Measurements from ENCODE around the gene ABCA1. TPM values are rescaled to one million over a fixed set of nuclear protein-coding genes. Genes with fewer than 3 reads are reported as not detected.
"Not testable (repeated sequence)": the region's sequence is repeated elsewhere in the genome, so short reads cannot be mapped to it uniquely, and the experiment has no call there.

The ABCA1 gene
- total RNA-seq, 2 experiments from 2014 or later: 0.48 to 0.72 TPM

DNA sequence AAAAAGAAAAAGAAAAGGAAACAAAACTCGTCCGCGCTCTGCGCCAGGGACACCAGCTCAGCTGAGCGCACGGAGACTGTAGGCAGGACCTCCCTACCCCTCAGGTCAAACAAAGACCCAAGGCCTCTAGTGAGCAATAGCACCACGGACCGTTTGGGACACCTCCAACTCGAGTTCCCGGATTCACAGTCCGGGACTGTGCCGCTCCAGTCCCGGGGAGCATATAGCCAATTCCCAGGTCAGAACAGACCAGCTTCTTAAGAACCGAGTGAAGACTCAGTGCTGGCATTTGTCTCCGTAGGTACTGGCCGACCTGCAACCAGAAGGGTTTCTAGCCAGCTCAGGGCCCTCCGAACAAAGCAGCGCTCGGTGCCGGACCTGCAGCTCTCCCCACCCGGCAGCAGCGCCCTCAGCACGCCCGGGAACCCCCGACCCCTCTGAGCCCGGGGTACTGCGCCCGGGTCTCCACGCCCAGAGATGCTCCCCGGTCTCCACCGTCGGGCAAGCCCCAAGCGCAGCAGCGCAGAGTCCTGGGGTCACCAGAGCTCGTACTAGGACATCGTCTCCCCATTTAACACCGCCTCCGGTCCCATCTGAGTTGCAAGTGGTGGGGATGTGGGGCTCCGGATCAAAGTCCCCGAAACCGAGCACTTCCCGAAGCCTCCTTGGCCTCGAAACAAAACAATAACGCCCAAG, 591 bp downstream of the ABCA1 start:
- peaks cover 2% of the 10 kb centered on the region for H3K36me3 Mint-ChIP-seq
- peak overlapping the region; percentile 84 for H3K4me3 Mint-ChIP-seq
- no peaks in the 10 kb centered on the region for H3K9me3 Mint-ChIP-seq
- peaks cover 6% of the 10 kb centered on the region for H3K4me1 Mint-ChIP-seq
- DNase-seq: peak; percentile 24
- no peak overlapping the region for H3K27ac Mint-ChIP-seq
- H3K27me3 Mint-ChIP-seq: peaks cover 43% of the 10 kb centered on the region

DNA sequence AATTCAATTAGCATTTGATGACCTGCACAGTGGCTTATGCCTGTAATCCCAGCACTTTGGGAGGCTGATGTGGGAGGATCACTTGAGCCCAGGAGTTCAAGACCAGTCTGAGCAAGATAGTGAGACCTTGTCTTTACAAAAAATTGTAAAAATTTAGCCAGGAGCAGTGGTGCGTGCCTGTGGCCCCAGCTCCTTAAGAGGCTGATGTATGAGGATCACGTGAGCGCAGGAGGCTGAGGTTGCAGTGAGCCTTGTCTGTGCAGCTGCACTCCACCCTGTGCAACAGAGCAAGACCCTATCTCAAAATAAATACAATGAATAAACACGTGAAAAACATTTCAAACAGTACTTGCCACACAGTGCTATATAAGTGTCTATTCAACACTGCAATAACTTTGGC, 4.2 kb downstream of the ABCA1 start:
- no peak overlapping the region for H3K27ac Mint-ChIP-seq
- no peaks in the 10 kb centered on the region for H3K36me3 Mint-ChIP-seq
- no peaks in the 10 kb centered on the region for H3K9me3 Mint-ChIP-seq
- no peak for DNase-seq
- H3K4me1 Mint-ChIP-seq: peaks cover 6% of the 10 kb centered on the region
- H3K4me3 Mint-ChIP-seq: no peak overlapping the region
- peaks cover 34% of the 10 kb centered on the region for H3K27me3 Mint-ChIP-seq

DNA sequence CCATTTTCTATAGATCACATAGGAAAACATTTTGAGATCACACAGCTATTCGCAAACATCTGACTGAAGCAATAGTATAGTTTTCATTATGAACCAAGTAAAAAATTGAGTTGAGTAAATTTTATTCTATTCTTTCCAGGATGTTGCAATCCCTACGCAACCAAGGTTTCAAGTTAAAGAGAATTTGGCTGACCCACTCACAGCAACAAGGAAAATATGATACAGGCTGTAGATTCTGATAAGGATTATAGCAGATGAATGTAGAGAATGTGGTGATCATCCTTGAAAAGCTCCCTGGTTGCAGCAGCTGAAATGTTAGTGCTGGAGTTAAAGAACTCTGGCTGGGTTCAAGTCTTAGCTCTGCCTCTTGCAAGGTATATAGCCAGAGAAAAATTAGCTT, 4.7 kb downstream of the ABCA1 start:
- Mint-ChIP-seq H3K4me1 (peaks cover 3% of the 10 kb centered on the region), H3K9me3 (no peaks in the 10 kb centered on the region)

DNA sequence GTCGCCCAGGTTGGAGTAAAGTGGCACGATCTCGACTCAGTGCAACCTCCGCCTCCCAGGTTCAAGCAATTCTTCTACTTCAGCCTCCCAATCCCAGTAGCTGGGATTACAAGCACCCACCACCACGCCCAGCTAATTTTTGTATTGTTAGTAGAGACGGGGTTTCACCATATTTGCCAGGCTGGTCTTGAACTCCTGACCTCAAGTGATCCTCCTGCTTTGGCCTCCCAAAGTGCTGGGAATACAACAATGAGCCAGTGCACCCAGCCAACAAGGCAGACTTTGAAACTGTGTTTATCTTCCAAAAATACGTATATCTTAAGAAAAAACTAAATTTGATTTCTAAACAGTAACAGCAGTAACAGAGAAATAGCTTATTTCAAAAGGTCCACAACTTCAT, 5.2 kb downstream of the ABCA1 start:
- not testable (repeated sequence) for H3K27ac Mint-ChIP-seq, H3K4me1 Mint-ChIP-seq, H3K36me3 Mint-ChIP-seq, H3K9me3 Mint-ChIP-seq, DNase-seq, H3K4me3 Mint-ChIP-seq
- peaks cover 25% of the 10 kb centered on the region for H3K27me3 Mint-ChIP-seq

More for the DNA sequence above, 4.7 kb downstream of the ABCA1 start:
- no peak overlapping the region for H3K4me3 Mint-ChIP-seq
- H3K27ac Mint-ChIP-seq: no peak overlapping the region
- DNase-seq: no peak
- H3K36me3 Mint-ChIP-seq: no peaks in the 10 kb centered on the region
- H3K27me3 Mint-ChIP-seq: peaks cover 29% of the 10 kb centered on the region

DNA sequence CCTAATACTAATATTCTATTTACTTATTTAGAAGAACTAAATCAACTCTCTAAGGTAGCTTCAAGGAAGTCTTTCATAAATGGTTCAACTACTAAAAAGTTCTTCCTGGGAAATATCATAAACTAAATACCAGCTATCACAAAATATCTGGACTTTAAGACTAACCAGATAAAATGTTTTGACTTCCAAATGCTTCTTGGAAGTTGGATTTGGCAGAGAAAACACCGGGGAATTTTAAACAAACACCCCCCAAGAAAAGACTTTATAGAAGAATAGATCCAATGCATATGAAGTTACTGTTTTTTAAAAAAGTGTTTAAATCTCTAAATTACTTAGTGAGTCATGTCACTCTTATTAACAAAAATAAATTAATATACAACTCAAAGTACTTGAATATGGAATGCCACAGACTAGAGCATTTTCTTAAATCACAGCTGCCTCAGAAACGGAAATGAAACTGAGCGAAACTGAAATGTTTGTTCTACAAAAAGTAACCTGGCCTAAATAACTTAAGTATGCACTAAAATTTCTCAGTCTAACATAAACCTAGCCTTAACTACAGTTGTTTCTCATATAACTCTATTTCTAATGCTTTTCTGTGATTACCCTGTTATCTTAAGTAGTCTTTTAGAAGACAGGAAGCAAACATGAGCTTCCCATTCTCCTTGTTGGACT, 6.8 kb downstream of the ABCA1 start:
- Mint-ChIP-seq H3K27ac (no peak overlapping the region), H3K4me1 (no peaks in the 10 kb centered on the region), H3K9me3 (no peaks in the 10 kb centered on the region), H3K27me3 (peaks cover 15% of the 10 kb centered on the region), H3K36me3 (no peaks in the 10 kb centered on the region), H3K4me3 (no peak overlapping the region)
- no peak for DNase-seq

DNA sequence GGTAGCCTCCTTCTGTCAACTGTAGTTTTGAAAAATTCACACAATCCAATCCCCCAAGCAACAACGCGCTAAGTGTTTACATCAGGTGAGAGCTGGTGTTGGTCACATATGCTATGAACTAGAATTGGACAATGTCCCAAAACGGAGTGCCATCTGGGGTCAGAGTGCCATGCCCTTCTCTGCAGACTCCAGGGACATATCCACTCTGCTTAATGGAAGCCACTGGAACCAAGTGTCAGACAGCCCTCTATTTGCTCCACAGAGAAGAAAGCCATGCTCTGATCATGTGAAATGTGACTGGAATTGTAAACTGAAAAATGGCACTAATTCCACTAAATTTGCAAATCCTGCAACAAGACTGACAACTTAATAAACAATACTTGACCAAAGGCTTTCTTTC, 12.2 kb downstream of the ABCA1 start:
- no peak for DNase-seq
- Mint-ChIP-seq H3K4me3 (no peak overlapping the region), H3K27ac (no peak overlapping the region), H3K4me1 (peaks cover 2% of the 10 kb centered on the region), H3K36me3 (no peaks in the 10 kb centered on the region), H3K27me3 (peaks cover 3% of the 10 kb centered on the region), H3K9me3 (no peaks in the 10 kb centered on the region)

DNA sequence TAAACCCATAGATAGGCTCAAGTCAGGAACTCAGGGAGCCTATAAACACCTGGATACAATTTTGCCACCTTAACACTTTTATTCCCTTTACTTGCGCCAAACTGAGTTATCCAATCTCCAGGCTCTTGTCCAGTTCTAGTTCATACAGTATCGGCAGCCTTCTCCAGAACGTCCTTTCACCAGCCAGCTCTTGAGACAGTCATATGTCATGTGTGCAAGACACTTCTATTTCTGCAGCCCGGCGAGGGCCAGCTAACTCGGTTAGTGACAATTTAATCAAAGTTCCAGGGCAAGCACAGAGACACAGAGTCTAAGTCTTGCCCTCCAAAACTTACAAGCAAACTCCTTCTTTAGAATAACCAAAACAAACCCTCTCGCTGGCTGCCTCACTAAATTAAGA, 12.9 kb downstream of the ABCA1 start:
- H3K27ac Mint-ChIP-seq: no peak overlapping the region
- DNase-seq: no peak
- peaks cover 2% of the 10 kb centered on the region for H3K4me1 Mint-ChIP-seq
- no peaks in the 10 kb centered on the region for H3K9me3 Mint-ChIP-seq
- H3K36me3 Mint-ChIP-seq: no peaks in the 10 kb centered on the region
- no peak overlapping the region for H3K4me3 Mint-ChIP-seq
- H3K27me3 Mint-ChIP-seq: peaks cover 3% of the 10 kb centered on the region

DNA sequence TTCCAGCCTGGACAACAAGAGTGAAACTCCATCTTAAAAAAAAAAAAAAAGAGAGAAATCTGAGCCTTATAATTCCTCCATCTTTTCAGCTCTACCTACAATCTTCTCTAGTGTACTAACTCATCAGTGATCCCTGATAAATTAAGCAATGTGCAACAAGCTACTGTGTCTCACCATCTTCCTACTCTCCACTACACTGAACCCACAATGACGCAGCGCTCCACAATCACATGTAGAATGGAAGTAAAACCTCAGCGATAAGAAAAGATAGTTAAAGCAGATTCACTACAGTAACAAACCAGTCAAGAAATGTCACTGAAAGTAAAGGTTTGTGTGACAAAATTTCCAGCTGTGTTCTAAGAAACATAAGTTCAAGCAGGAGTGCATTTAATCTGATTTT, 13.5 kb downstream of the ABCA1 start:
- Mint-ChIP-seq H3K9me3 (no peaks in the 10 kb centered on the region), H3K4me1 (peaks cover 3% of the 10 kb centered on the region), H3K36me3 (no peaks in the 10 kb centered on the region), H3K27me3 (peaks cover 3% of the 10 kb centered on the region), H3K4me3 (no peak overlapping the region), H3K27ac (no peak overlapping the region)
- no peak for DNase-seq

DNA sequence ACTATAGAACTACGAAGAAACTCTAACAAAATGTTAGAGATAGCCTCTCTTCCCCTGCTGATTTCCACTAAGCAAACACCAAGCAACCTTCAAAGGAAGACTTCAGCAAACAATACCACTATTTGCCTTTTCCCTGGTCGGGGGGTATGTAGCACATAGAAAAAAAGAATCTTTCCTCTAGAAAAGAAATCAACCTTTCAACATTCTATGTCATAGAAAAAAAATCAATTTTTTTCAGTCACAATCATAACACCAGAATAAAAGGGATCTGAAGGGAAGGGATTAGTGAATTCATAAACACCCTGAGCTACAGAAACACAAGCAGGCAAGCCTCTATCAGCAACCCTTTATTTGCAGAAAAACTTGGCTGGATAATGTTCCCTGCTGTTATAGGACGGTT, 15.3 kb downstream of the ABCA1 start:
- Mint-ChIP-seq H3K4me1 (peaks cover 6% of the 10 kb centered on the region), H3K27me3 (peaks cover 3% of the 10 kb centered on the region), H3K9me3 (no peaks in the 10 kb centered on the region), H3K36me3 (no peaks in the 10 kb centered on the region), H3K27ac (no peak overlapping the region), H3K4me3 (no peak overlapping the region)
- DNase-seq: no peak

DNA sequence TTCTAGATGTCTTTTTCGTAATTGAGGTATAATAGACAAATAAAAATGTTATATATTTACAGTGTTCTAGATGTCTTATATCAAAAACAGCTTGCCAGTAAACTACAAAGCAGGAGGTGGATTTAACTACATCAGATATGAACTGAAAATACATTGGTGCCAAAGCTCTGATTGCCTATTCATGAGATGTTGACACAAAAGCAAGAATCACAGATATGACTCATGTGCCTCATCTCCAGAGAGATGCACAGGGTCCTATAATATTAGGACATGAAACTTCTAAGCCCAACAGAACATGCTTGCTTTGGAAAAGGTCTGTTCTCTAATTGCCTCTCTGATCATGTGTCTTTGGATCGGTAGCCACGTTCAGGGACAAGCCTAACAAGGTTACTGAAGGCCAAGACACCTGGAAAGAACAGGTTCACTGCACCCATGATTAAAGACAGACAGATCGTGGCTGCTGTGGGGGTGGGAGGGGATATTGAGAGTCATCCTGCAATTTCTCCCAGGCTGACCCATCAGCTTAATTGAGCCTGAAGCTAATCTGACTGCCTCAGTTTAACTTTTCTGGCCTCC, 16.8 kb downstream of the ABCA1 start:
- H3K4me3 Mint-ChIP-seq: no peak overlapping the region
- no peaks in the 10 kb centered on the region for H3K9me3 Mint-ChIP-seq
- peaks cover 6% of the 10 kb centered on the region for H3K4me1 Mint-ChIP-seq
- DNase-seq: no peak
- no peaks in the 10 kb centered on the region for H3K36me3 Mint-ChIP-seq
- H3K27me3 Mint-ChIP-seq: peaks cover 3% of the 10 kb centered on the region
- H3K27ac Mint-ChIP-seq: no peak overlapping the region

DNA sequence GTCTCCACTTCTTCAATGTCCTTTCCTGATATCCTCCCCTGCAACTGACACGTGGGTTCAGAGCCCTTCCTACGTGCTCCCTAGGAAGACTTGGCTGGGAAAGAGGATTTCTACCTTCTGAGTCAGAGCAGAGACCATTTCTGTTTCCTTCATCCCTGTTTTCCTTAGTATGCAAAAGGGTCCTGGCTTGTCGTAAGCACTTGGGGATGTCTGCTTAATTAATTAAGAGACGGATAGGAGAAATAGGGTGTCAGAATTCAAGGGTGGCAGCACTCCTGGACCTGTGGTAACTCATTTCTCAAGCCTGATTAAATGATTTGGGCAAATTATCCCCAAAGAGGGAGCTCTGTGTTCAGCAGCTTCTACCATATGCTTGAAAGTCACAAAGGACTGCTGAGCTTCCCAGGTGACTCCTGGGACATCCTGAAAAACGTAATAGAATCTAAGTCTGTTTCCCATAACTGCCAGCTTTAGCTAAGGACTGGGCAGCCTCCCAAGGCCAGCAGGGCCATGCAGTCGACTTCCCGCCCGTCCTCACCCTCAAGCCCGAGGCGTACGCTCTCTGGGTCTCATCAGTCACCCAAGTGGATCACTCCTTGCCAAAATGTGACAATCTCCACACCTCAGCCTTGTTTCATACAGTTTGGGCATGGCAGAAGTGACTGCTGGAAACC, 20.5 kb downstream of the ABCA1 start:
- no peaks in the 10 kb centered on the region for H3K36me3 Mint-ChIP-seq
- DNase-seq: no peak
- H3K27me3 Mint-ChIP-seq: no peaks in the 10 kb centered on the region
- peaks cover 4% of the 10 kb centered on the region for H3K4me1 Mint-ChIP-seq
- no peak overlapping the region for H3K4me3 Mint-ChIP-seq
- H3K27ac Mint-ChIP-seq: no peak overlapping the region
- H3K9me3 Mint-ChIP-seq: no peaks in the 10 kb centered on the region

DNA sequence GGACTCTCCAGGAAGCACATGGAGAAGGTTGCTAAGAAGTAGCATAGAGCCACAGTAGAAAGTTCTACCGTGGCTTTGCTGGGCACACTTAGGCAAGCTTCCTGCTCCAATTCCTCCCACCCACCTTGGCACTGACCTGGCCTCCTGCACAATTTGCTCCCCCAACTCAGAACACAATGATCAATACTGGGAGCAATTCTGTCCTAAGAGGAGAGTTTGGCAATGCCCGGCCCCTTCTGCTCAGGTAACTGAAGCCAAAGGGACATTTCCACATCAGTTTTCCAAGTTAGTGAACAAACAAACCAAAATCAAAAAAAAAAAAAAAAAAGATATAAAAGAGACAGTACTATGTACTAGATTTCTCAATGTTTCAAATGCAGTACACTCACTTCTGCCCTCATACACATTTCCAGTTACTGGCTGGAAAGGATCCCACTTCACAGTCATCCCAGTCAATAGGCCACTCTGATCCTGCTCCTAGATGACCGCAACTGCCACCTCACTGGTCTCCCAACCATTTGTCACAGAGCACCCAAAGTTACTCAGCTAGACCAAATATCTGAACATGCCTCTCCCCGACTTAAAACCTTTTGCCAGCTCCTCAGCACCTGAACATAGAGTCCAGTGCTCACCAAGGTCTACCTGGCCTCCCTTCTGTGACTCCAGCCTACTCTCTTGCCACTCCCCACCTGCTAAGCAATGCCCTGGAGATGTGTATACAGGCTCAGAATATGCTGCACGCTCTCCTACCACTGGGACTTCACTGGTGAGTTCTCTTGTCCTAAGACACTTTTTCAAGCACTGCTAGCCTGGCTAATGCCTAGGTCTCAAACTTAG, 21.3 kb downstream of the ABCA1 start:
- DNase-seq: no peak
- peaks cover 4% of the 10 kb centered on the region for H3K4me1 Mint-ChIP-seq
- H3K9me3 Mint-ChIP-seq: no peaks in the 10 kb centered on the region
- no peaks in the 10 kb centered on the region for H3K27me3 Mint-ChIP-seq
- H3K4me3 Mint-ChIP-seq: no peak overlapping the region
- no peak overlapping the region for H3K27ac Mint-ChIP-seq
- H3K36me3 Mint-ChIP-seq: no peaks in the 10 kb centered on the region

DNA sequence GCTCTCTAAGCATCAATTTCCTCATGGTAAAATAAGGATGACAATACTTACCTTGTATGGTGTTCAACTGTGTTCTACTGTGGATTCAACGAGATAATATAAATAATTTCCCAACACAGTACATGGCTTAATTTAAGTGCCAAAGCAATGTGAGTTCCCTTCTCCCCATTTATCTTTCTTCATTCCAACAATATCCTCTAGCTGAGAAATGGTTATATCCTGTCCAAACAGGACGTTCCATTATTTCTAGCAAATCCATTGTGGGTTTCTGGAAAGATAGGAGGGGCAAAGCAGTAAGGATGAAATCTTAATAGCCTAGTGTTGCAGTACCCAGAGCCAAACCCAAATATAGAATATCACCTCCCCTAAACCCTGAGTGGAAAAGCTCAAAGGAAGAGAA, 22.0 kb downstream of the ABCA1 start:
- Mint-ChIP-seq H3K4me3 (no peak overlapping the region), H3K36me3 (no peaks in the 10 kb centered on the region), H3K27ac (no peak overlapping the region), H3K27me3 (no peaks in the 10 kb centered on the region), H3K4me1 (peaks cover 4% of the 10 kb centered on the region), H3K9me3 (no peaks in the 10 kb centered on the region)
- DNase-seq: no peak

DNA sequence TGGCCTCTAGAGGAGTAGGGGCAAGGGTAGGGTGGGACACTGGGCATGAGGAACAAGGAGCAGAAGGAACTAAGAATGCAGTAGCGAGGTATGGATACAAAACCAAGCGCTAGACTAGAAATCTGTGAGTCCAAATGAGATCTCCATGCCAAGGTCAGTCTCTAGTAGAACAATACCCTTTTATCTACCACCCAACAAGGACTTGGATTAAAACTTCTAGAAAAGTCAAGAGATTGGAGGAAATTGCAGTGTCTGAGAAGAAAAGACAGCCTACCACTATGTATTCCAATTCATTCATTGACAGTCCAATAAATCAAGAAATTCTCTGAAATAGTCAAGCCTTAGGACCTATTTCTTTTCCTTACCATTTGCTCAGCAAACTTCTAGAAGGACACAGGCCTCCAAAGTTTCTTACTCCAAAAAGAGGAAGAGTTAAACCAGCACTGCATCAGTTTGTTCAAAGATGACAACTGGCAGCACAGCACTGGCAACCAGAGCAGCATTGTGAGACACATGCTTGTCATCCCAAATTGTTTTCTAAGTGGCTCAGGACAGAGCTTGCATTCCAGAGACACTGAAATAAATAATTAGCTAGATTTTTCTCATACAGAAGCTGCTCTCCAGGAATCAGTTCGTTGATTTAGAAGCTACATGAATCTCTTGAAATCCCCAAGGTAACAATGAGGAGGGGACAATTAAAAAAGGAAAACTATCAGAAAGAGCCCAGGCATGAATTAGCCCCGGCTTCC, 22.6 kb downstream of the ABCA1 start:
- no peaks in the 10 kb centered on the region for H3K9me3 Mint-ChIP-seq
- H3K4me1 Mint-ChIP-seq: peaks cover 4% of the 10 kb centered on the region
- no peaks in the 10 kb centered on the region for H3K36me3 Mint-ChIP-seq
- H3K27ac Mint-ChIP-seq: no peak overlapping the region
- no peaks in the 10 kb centered on the region for H3K27me3 Mint-ChIP-seq
- no peak for DNase-seq
- H3K4me3 Mint-ChIP-seq: no peak overlapping the region

All from activated naive CD8-positive, alpha-beta T cell treated with anti-CD3 and anti-CD28 coated beads for 36 hours (primary cell).